Stimulated activated CD8-positive, alpha-beta memory T cell treated with anti-CD3 and anti-CD28 coated beads, Interleukin-7, amount 100 ng/mL, for 24 hours (primary cell): Measurements from ENCODE around the gene LRRC37B.
"Not testable (repeated sequence)": the region's sequence is repeated elsewhere in the genome, so short reads cannot be mapped to it uniquely, and the experiment has no call there.

Source experiments
- DNase-seq: peaks from one replicate; pipeline ENCODE4 v3.0.0-alpha.2; 2020; ENCODE audit warnings: low read depth

LRRC37B gene

DNA sequence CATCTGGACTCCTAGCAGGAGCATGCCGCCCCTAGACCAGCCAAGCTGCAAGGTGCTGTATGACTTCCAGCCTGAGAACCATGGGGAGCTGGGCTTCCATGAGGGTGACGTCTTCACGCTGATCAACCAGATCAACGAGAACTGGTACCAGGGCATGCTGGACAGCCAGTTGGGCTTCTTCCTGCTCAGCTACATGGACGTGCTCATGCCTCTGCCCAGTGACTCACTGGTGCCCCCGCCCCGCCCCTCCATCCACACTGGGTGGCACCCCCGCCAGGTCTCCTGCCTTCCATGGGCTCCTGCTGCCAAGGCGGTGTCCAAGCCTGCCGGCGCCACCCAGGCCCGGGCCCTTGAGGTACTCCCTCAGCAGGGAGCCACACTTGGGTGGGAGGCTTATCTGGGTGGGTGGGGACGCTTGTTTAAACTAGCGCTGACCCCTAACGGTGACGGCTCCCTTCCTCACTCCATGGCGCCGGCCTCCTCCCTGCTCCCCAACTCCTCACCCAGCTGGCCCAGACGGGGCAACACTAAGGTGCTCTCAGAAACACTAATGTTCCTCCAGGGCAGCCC, 34.2 kb downstream of the LRRC37B start:
- not testable (repeated sequence) for DNase-seq

DNA sequence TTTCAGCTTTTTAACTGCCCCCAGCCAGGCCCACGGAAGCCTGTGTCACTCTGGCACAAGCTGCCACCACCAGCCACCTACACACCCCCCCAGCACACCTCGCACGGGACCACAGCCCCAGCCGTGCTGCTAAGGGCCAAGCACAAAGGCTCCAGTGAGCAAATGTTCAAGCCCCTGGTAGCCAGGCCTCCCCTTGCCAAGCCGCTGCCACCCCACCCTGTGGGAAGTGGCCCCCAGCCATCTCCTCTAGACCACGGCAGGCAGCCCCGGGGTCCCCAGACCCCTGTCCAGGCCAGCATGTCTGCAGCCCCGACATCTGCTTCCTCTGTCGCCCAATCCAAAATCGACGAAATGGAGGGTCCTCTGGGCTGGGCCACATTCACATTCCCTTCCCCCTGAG, 35.1 kb downstream of the LRRC37B start:
- not testable (repeated sequence) for DNase-seq

DNA sequence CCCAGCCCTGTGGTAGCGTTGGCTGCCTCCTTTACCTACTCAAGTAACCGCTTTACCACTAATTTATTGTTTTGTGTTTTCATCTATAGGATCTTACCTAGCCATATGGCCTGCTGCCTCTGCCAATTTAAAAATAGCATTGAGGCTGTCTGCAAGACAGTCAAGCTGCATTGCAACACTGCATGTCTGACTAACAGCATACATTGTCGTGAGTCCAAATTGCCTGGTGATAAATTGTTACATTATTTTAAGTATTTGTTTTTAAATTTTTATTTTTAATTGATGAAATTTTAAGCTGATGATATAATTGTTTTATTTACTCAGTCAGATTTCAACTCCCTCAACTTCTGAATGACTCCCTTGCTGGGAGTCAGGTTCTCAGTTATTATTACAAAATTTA, 38.4 kb downstream of the LRRC37B start:
- not testable (repeated sequence) for DNase-seq

DNA sequence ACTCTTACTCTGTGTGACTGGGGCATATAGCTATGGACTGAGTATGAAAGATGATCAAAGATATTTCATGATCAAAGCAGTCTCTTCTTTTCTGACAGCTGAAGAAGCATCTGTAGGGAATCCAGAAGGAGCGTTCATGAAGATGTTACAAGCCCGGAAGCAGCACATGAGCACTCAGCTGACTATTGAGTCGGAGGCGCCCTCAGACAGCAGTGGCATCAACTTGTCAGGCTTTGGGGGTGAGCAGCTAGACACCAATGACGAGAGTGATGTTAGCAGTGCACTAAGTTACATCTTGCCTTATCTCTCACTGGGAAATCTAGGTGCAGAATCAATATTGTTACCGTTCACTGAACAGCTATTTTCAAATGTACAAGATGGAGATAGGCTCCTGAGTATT, 40.5 kb downstream of the LRRC37B start:
- DNase-seq = not testable (repeated sequence)

DNA sequence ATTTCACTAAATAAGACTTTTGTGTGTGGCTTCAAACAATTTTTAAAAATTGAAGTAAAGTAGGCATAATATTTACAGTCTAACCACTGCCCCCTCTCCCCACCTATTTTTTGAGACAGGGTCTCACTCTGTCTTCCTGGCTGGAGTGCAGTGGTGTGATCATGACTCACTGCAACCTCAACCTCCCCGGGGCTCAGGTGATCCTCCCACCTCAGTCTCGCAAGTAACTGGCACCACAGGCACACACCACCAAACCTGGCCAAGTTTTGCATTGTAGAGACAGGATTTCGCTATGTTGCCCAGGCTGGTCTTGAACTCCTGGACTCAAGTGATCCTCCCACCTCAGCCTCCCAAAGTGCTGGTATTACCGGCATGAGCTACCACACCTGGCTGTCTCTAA, 47.8 kb downstream of the LRRC37B start:
- not testable (repeated sequence) for DNase-seq

DNA sequence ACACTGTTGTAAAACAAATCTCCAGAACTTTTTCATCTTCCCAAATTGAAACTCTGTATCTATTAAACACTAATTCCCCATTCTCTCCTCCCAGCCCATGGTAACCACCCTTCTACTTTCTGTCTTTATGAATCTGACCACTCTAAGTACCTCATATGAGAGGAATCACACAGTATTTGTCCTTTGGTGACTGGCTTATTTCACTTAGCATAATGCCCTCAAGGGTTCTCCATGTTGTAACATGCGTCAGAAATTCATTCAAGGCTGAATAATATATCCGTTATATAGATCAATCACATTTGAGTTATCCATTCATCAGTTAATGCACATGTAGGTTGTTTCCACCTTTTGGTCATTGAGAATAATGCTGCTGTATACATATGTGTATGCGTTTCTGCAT, 48.2 kb downstream of the LRRC37B start:
- DNase-seq = not testable (repeated sequence)

DNA sequence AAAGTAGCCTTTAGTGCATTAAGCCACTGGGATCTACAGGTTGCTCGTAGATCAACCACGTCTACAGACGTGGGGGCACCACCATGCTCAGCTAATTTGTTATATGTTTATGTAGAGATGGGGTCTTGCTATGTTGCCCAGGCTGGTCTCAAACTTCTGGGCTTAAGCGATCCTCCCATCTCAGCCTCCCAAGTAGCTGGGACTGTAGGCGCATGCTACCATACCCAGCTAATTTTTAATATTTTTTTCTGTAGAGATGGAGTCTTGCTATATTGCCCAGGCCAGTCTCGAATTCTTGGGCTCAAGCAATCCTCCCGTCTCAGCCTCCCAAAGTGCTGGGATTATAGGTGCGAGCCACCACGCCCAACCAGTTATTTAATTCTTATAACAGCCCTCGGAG, 49.3 kb downstream of the LRRC37B start:
- not testable (repeated sequence) for DNase-seq

DNA sequence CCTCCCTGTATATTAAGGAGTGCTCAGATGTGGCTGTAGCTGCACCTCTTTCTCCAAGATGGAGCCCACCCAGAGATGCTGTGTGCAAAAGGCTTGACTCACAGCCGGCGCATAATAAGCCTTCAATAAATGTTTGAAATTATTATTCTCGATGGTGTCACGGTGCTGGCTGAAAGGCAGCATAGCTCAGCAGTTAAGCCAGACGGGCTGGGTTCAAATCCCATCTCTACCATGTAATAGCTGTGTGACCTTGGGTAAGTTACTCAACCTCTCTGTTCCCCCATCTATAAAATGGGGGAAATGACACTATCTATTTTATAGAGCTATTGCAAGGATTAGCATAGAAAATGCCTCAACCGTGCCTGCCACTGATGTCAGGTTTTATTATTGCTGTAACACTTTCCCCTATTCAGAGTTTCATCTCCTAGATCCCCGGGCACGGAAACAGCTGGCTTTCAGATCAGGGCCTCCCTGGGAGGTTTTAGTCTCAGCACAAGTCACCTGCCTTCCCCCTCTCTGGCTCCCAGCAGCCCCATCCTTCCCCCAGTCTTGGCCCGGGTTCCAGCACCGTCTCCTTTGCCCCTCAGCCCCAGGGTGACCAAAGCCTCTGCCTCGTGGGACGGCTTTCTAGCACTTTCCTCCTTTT, 50.4 kb downstream of the LRRC37B start:
- DNase-seq = not testable (repeated sequence)

DNA sequence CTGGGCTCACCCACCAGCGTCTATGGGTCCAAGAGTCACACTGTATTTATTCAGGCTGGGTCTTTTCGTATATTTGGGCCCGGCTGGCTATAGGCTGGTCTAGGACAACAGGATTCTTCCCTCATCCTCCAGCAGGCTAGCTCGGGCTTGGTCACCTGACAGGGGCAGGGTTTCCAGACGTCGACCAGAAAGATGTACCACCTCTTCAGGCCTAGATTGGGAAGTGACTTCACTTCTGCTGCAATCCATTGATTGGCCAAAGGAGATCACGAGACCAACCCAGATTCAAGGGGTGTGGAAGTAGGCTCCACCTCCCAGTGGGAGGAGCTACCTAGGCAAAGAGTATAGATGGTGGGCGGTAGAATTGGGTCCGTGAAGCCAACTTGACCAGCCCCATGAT, 53.5 kb downstream of the LRRC37B start:
- not testable (repeated sequence) for DNase-seq

DNA sequence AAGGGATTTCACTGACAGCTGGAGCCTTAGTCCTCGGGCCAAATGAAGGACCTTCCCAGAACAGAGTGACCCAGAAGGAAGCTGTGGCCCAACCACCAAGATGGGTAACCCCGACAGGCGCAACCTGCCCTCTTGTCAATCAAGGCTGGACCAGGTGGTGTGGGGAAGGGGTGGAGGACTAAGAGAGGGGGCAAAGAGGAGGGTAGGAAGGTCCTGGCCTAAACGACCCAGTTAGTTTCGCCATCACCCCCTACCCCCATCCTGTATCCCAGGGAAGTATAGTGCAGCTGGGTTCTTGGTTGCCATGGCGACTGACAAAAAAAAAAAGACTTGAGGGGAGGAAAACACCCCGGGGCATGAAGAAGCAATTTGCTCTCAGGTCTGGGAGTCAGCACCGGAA, 54.7 kb downstream of the LRRC37B start:
- DNase-seq = not testable (repeated sequence)

DNA sequence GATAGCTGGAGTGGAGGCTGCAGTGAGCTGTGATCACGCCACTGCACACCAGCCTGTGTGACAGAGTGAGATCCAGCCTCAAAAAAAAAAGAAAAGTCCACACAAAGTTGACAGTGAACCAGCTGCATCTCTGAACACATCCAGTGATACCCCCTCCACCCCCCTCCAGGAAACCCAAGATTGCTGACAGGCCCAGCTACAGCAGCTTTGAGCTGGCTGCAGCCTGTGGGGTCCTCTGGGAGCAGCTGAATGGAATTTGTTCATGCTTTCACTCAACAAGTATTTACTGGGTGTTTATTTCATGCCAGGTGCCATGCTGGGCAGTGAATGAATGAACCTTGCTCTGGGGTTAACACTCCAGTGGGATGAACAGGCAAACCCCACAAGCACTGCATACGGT, 56.9 kb downstream of the LRRC37B start:
- DNase-seq = not testable (repeated sequence)

DNA sequence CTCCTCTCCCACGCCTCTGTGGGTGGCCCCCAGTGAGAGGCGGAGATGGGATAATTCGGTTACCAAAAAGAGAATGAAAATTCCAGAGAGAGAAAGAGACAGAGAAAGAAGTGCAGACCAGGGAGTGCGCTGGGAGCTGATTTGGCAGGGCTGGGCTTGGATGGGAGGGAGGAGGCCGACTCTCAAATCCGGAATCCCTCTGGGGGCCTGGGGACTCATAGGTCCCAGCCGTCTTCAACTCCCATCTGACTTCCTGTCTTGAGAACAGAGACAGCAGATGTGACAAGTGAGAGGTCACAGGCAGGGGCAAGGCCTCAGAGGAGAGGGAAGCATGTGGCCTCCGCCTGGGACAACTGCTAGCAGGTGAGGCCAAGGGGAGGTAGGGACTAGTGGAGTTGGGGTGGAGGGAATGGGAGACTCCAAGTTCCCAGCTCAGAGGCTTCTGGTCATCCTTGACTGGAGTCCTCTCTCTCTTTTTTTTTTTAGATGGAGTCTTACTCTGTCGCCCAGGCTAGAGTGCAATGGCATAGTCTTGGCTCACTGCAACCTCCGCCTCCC, 59.0 kb downstream of the LRRC37B start:
- DNase-seq = not testable (repeated sequence)

DNA sequence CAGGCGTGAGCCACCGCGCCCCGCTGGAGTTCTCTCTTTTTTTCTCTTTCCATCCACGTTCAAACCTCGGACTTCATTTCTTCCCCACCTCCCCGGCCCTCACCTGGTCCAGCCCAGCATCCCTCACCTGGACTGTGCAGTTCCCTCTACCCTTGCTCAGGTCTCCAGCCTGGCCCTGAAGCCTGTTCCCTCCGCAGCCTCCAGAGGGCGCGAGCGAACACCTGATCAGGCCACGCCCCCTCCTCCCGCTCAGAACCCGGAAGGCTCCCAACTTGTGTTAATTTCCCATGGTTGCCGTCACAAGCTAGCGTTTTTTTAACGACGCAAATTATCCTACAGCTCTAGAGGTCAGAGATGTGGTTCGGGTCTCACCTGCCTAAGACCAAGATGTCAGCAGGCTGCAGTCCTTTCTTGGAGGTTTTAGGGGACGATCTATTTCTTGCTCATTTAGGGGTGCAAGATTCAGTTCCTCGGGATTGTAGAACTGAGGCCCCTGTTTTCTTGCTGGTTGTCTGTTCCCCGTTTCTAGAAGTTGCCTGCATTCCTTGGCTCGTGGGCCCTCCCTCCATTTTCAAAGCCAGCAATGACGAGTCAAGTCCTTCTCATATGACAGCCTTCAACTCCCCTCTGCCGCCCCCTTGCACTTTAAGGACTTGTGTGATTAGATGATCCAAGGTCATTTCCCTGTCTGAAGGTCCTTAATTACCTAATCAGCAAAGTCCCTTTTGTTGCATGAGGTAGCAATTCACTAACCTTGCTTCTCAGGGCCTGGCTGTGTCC, 59.9 kb downstream of the LRRC37B start:
- not testable (repeated sequence) for DNase-seq

DNA sequence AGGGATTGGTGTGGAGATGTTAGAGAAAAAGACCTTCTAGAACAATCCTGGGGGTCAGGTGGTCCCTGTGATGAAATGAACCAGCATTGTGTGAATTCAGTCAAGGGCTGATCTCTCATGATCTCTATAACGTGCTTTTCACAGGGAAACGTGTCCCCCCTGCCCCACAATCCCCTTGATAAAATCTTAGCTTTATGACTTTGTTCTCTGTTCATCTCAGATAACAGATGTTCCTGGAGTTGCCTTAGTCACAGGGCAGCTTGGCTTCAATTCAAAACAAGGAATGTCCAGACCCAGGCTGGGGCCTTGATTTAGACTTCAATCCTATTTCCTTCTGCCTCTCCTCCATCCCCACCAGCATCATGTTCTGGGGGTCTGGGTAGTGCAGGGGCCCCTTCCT, 61.9 kb downstream of the LRRC37B start:
- DNase-seq = not testable (repeated sequence)

DNA sequence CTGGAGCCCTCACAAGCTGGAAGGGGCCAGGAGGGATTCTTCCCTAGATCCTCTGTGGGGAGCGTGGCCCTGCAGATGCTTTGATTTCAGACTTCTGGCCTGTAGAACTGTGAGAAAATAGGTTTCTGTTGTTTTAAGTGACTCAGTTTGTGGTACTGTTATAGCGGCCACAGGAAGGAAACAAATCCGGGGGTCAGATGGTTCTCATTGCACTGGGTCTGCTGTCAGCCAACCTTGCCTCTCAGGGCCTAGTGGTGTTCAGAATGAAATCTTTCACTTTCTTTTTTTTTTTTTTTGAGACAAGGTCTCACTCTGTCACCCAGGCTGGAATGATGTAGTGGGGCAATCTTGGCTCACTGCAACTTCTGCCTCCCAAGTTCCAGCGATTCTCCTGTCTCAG, 64.8 kb downstream of the LRRC37B start:
- DNase-seq = not testable (repeated sequence)

DNA sequence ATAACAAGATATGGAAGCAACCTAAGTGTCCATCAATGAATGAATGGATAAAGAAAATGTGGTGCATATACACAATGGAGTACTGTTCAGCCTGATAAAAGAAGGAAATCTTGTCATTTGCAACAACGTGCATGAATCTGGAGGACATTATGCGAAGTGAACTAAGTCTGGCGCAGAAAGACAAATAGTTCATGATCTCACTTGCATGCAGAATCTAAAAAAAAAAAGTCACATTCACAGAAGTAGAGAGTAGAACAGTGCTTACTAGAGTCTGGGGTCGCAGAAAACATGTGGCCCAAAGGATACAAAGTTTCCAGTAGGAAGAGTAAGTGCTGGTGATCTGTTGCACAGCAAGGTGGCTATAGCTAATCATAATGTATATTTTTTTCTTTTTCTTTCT, 65.9 kb downstream of the LRRC37B start:
- not testable (repeated sequence) for DNase-seq

DNA sequence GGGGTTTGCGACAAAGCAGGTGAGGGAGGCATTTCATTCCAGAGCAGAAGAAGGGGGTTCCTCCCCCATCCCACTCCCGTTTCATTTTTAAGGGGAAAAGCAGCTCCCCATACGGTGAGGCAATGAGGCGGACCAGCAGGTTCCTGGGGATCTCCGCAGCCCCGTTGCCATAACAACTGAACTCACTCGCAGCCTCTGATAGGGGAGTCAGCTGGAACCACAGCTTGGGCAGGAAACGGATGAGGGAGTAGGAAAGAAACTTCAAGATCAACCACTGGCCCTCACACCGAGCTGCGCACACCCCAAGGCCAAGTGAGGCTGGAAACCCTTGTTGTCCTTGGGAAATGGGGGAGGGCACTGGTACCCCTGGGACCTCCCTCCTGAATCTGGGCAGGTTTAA, 72.6 kb downstream of the LRRC37B start:
- DNase-seq = peak; percentile 32

DNA sequence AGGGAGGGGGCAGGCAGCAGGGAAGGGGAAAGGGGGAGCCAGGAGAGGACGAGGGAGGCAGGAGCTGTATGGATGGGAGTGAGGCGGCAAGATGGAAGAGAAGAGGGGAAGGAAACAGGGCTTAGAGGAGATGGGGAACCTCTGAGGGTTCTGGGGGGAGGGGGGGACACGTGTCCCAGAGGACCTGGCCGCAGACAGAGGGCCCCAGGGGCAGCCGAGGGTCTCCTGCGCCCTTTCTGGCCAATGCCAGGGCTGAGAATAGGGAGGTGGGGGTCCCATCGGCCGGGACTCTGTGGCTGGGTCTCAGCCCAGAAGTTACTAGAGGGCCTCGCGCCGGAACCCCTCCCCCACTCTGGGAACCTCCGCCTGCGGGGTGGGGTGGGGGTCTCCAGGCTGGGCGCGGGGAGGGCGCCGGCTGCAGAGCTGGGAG, 76.4 kb downstream of the LRRC37B start:
- not testable (repeated sequence) for DNase-seq

DNA sequence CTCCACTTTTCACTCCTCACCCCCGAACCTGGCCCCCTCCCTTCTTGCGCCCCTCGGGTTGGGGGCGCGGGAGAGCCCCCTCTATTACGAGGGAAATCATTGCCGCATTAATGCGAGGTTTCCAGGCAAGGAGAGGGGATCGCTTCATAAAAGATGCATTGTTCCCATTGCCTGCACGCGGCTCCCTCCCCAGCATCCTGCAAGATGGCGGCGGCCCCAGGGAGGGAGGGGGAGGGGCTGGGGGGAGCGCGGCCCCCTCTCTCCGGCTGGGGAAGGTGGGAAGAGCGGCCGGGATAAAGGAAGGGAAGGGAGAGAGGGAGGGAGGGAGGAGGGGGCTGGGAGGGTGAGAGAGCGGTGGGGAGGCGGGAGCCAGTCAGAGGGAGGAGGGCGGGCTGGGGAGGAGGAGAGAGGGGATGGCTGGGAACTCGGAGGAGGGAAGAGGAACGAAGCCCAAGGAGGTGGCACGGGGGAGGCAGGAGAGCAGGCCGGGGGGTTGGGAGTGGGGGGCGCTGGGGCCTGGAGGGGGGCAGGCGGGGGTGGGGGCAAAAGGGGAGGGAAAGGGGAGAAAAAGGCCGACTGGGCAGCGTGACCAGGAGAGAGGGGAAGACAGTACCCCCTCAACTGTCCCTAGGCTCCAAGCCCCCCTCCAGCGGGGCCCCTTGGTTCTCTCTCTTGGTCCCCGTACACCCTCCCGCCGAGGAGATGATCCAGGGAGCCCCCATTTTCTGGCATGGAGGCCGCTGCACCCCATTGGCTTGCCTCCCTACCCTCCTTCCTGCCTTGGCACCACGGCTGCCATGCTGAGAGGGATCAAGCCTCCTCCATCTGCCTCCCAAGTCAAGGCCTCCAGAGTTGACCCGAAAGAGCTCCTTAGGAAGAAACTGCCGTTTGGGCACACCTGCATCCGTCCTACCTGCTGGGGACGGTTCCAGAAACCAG, 77.1 kb downstream of the LRRC37B start:
- DNase-seq = not testable (repeated sequence)

DNA sequence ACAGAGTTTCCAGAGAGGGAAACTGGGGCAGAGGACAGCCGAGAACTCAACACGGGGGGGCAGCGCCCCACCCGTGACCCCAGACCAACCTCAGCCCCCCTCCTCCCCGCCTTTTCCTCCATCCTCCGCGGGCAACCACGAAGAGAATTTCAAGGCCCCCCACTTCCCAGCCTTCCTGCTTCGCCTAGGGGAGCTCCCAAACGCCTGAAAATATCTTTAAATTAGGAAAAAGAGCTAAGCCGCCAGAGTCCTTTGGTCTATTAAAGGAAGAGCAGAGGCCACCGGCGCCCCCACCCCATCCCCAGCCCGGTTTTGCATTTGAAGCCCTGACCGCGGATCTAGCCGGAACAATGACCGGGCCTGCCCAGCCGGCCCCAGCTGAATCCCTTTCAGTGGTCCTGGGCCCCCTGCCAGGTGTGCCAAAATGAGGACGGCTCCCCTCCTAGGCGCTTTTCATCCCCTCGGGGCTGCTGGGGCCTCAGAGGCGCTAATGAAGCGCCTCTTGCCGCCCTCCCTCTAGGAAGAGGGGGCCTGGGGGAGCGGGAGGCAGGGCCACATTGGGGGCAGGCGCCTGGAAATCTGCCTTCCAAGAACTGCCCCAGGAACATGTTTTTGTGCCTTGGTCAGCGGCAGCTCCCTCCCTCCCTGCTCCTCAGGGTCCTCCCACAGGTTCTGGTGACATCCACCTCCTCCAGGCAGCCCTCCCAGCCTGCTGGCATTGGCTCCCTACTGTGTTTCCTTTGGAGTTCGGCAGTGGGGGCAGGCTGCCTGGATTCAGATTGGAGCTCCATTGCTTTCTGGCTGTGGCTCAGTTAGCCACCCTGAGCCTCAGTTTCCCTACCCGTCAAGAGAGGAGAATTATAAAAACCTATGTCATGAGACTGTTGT, 78.0 kb downstream of the LRRC37B start:
- DNase-seq = not testable (repeated sequence)

DNA sequence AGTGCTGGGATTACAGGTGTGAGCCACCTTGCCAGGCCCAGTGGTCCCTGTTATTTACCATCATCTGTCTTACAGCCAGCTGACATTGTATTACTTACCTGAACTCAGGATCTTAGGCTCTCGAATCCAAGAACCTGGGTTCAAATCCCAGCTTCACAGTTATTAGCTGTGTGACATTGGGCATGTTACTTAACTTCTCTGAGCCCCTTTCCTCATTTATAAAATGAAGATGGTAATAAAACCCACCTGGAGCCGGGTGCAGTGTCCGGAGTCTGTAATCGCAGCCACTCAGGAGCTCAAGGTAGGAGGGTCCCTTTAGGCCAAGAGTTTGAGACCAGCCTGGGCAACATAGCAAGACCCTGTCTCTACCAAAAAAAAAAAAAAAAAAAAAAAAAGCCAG, 79.7 kb downstream of the LRRC37B start:
- not testable (repeated sequence) for DNase-seq
